GM18870 (cell line): Measurements from ENCODE around the gene WNT3A.

Source experiments
- ATAC-seq: cut with Tn5 transposase; IDR thresholded peaks from one replicate; pipeline ENCODE4 v1.9.1; 2021; ENCODE audit warnings: moderate library complexity; ENCODE audit not compliant: unreplicated experiment

Gene WNT3A

GRCh38 chr1:228097333-228098081 lies 90.7 kb downstream of the WNT3A start:
- ATAC-seq: no peak

DNA sequence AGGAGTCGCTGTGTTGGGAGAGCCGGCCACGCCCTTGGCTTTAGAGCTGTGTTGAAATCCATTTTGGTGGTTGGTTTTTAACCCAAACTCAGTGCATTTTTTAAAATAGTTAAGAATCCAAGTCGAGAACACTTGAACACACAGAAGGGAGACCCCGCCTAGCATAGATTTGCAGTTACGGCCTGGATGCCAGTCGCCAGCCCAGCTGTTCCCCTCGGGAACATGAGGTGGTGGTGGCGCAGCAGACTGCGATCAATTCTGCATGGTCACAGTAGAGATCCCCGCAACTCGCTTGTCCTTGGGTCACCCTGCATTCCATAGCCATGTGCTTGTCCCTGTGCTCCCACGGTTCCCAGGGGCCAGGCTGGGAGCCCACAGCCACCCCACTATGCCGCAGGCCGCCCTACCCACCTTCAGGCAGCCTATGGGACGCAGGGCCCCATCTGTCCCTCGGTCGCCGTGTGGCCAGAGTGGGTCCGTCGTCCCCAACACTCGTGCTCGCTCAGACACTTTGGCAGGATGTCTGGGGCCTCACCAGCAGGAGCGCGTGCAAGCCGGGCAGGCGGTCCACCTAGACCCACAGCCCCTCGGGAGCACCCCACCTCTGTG lies 91.6 kb downstream of the WNT3A start:
- ATAC-seq: no peak

DNA sequence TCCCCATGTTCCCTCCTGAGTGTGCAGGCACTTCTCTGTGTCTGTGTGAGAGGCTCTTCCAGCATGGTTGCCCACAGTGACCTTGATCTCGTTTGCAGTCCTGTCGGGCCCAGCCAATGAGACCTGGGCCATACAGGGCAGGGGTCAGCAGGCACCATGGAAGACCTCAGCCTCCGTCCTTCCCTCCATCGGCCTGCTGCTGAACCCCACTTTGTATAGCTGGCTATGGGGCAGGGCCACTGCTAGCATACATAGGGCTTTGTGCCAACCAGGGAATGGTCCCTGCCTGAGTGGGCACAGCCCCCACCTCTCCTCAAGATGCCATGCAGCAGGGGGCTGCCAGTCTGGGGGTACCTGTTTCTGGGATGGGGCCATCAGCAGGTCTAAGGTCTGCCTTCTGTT lies 92.5 kb downstream of the WNT3A start:
- no peak for ATAC-seq

DNA sequence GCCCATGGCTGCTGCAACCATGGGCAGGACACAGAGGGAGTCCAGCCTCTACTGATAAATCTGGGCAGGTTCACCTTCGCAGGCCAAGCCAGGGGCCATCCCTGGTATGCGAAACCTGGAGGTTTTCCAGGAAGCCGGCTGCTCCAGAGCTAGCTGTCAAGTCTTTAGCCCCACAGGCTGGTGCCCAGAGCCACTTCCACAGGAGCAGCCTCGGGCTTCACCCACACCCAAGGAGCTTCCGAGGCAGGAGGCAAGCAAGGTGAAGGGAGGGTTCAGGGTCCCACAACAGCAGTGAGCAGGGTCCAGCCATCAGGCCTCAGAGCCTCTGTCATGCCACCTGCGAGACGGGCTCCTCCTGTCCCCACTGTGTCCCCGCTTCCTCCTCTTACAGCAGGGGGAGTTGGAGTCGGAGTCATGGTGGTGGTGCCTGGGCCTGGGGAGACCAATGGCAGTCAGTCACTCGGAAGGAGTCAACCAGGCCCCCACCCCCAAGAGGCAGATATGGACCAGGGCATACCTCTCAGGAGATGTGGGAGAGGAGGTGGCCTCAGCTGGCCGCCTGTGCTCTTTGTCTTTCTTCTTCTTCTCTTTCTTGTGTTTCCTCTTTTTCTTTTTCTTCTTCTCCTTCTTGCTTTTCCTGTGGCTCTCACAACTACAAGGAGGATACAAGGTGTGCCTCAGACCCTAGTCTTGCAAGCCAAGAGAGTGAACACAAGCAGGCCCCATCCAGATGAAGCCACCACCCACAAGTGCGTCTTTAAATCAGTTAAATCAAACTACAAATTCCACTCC lies 94.2 kb downstream of the WNT3A start:
- no peak for ATAC-seq

GRCh38 chr1:228101614-228101993 lies 94.8 kb downstream of the WNT3A start:
- no peak for ATAC-seq

DNA sequence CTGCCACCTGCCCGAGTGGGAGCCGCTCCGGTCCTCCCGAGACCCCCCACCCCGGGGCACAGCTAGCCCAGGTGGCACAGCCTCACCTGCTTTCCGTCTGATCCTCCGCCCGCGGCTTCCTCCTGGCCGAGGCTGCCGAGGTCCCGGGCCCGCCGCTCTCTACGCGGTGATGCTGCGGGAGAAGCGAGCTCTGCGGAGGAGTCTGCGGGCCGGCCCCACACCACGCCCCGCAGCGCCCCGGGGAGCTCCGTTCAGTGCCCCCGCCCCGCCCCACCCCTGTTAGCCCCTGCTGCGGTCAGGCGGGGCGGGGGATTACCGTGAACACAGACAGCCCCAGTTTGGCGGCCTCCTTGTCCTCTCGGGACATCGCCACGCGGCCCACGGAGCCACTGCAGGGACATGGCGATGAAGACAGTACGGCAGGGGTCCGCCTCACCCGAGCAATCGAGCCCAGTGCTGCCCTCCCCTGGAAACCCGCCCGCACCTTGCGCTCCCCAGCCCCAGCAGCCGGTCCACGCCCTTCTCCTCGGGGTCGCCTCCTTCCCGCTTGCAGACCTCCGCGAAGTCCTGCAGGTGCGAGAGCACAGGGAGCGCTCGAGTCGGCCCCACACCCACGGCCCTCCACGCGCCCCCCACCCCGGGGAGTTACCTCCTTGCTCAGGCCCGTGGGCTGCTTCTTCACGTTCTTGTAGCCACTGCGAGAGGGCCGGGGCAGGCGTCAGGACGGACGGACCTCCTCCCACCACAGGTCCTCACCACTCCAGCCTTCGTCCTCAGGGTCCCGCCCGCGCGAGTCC lies 95.4 kb downstream of the WNT3A start:
- no peak for ATAC-seq

GRCh38 chr1:228102791-228103620 lies 96.2 kb downstream of the WNT3A start, which contains the start of gene C1orf35:
TSS of gene C1orf35 (minus strand) at chr1:228103325. CDS start at chr1:228103227, 98 bp downstream.
- ATAC-seq: peak; percentile 46

GRCh38 chr1:228104526-228105269 lies 97.9 kb downstream of the WNT3A start:
- ATAC-seq: no peak

- ATAC-seq: no peak
Measured at GRCh38 chr1:228105270-228105995, 98.6 kb downstream of the WNT3A start.

DNA sequence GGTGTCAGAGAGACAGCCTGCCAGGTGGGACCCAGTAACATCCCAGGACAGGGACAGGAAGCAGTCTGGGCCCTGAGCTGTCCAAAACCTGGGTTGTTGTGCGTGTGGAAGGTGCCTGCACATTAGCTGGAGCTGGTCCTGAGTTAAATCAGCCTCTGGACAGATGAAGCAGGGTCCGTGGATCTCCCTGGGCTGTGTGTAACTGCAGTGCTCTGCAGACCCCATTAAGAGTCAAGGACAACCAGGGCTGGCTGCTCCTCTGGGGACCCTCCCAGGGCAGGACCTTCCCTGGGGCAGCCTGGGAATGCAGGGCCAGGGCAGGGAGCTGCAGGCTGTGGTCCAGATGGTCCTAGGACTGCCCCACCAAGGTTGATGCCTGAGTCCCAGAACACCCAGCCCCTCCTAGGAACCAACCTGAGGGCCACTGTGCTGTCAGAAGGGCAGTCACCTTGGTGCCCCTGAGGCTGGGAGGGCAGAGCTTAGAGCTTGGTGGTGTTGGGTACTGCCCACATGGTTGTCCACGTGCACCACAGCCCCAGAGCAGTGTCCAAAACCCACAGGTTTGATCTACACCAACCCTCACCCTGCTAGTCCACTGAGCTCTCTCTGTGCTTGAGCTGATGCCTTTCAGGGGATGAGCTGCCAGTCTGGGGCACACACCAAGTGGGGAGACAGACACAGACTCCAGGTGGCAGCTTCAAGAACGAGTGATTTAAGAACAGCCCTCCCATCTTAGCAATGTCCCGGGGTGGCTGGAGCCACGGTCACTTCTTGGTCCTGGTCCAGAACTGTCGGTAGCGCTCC lies 99.4 kb downstream of the WNT3A start:
- no peak for ATAC-seq

DNA sequence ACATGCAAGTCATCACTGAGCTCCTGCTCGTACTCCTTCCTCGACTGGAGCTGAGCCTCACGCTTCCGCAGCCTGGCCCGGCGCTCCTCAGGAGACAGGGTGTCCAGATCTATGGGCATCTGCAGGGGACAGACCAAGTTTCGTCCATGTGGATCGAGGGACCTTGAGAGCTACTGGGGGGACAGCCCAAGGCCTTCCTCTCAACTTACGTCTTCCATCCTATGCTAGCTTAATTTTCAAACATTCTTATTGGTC lies 99.9 kb downstream of the WNT3A start:
- ATAC-seq: no peak

GRCh38 chr1:228107636-228108035 lies 100.8 kb downstream of the WNT3A start:
- ATAC-seq: no peak

GRCh38 chr1:228108055-228108690 lies 101.4 kb downstream of the WNT3A start:
- no peak for ATAC-seq

GRCh38 chr1:228108742-228109072 lies 101.9 kb downstream of the WNT3A start:
- ATAC-seq: peak; percentile 9

DNA sequence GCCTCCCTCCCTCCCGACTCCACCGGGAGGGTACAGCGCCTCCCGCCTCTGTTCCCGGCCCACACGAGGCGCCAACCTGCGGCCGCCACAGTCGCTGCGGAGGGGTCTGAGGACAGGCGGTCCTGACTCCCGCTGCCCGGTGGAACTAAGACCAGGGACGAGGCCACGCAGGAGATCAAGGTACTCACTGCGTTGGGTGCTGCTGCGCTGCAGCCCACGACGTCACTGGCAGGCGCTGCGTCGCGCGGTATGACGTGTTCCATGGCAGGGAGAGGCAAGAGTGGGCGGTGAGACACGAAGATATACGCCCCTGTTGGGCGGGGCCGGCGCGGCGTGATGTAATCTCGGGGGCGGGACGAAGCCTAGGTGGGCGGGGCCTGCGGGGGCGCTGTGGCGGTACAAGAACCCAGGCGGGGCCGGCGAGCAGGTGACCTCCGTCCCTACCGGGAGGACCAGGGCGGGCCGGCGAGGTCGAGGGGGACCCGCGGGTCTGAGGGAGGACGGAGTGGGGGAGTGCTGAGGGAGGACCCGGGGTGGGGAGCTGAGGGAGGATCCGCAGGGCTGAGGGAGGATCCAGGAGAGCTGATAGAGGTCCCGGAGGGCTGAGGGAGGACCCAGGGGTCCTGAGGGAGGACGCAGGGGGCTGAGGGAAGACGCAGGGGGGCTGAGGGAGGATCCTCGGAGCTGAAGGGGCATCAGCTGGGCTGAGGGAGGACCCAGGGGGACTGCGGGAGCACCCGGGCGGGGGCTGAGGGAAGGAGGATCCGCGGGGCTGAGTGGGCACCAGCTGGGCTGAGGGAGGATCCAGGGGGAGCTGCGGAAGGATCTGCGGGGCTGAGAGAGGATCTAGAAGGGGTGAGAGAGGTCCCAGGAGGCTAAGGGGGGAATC lies 102.5 kb downstream of the WNT3A start, which contains the start of gene MRPL55:
MRPL55 (minus strand) TSS at position 227 of the 889 bp plus-strand sequence. CDS start 1,039 bp downstream, outside the sequence.
- peak; percentile 89 for ATAC-seq

DNA sequence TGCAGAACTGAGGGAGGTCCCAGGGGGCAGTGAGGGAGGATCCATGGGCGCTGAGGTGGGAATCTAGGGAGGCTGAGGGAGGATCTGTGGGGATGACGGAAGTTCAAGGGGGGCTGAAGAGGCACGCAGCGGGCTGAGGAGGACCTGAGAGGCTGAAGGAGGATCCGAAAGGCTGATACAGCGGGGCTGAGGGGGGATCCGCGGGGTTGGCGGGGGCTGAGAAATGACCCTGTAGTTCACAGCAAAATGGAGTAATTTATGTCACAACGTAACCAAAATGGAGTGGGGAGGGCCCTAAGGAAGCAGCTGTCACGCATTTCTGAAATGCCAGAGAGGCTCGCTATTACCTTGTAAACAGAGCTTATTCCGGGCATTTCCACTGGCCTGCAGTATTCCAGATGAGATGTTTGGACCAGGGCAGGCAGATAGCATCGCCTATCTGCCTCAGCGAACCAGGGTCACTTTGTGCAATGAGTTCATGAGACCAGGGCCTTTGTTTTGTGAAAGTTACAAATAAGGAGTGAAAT lies 103.2 kb downstream of the WNT3A start:
- ATAC-seq: no peak
